Liver (tissue), 9 donors: ENCODE measurements around the gene DCDC2C. TPM values are rescaled to one million over a fixed set of nuclear protein-coding genes. Genes with fewer than 3 reads are reported as not detected.

Experiments used
- DNase-seq: peaks from one replicate; pipeline ENCODE4 v3.0.0-alpha.2; 2017; ENCODE audit warnings: low spot score
- H3K27ac ChIP-seq, 2 donors: one replicate each; pipeline ENCODE4 v1.7.0; 2013; ENCODE audit warnings: inconsistent platforms in 2 of 2, low read length in 2 of 2, control low read depth in 1 of 2, low read depth in 1 of 2, mild to moderate bottlenecking in 1 of 2
- H3K27me3 ChIP-seq, 4 donors: one replicate each; pipeline versions ENCODE4 v1.6.1 to v1.7.0; 2013; ENCODE audit warnings: low read length in 3 of 4, inconsistent platforms in 1 of 4, mild to moderate bottlenecking in 1 of 4, moderate library complexity in 1 of 4; ENCODE audit not compliant: control insufficient read depth in 4 of 4, insufficient read depth in 4 of 4
- H3K36me3 ChIP-seq, 4 donors: one replicate each; pipeline versions ENCODE4 v1.6.1 to v1.7.0; 2013; ENCODE audit warnings: low read length in 3 of 4, mild to moderate bottlenecking in 3 of 4, low read depth in 1 of 4, moderate library complexity in 1 of 4; ENCODE audit not compliant: control insufficient read depth in 4 of 4, insufficient read depth in 3 of 4
- H3K4me1 ChIP-seq, 4 donors: one replicate each; pipeline versions ENCODE4 v1.6.1 to v1.7.0; 2013; ENCODE audit warnings: low read length in 3 of 4, mild to moderate bottlenecking in 3 of 4, moderate library complexity in 1 of 4; ENCODE audit not compliant: control insufficient read depth in 4 of 4, insufficient read depth in 4 of 4
- H3K4me3 ChIP-seq, 3 donors: one replicate each; pipeline versions ENCODE4 v1.6.1 to v1.7.0; 2013; ENCODE audit warnings: low read length in 3 of 3, control low read depth in 1 of 3, low read depth in 1 of 3, mild to moderate bottlenecking in 1 of 3
- H3K9ac ChIP-seq, 2 donors: one replicate each; pipeline ENCODE4 v1.7.0; 2013; ENCODE audit warnings: low read length in 2 of 2, mild to moderate bottlenecking in 2 of 2, moderate library complexity in 2 of 2, control low read depth in 1 of 2, low read depth in 1 of 2
- H3K9me3 ChIP-seq, 4 donors: one replicate each; pipeline versions ENCODE4 v1.6.1 to v1.7.0; 2013; ENCODE audit warnings: low read length in 3 of 4; ENCODE audit not compliant: control insufficient read depth in 4 of 4
- ATF3 ChIP-seq: IDR thresholded peaks from 2 replicates; pipeline ENCODE4 v1.6.1; 2016; ENCODE audit warnings: antibody characterized with exemption
- CTCF ChIP-seq: fragments of 150-350 bp; IDR thresholded peaks from 2 replicates; pipeline ENCODE4 v1.5.1; 2017; ENCODE audit warnings: improper control_type of control experiment, low read depth, low read length; ENCODE audit not compliant: missing input control
- EGR1 ChIP-seq, 2 donors: IDR thresholded peaks; 2 replicates each; pipeline ENCODE4 v1.6.1; 2016 to 2018; ENCODE audit warnings: antibody characterized with exemption in 2 of 2, low read depth in 2 of 2
- FOXA2 ChIP-seq: IDR thresholded peaks from 2 replicates; pipeline ENCODE4 v1.6.1; 2016; ENCODE audit warnings: antibody characterized with exemption
- GABPA ChIP-seq, 2 donors: IDR thresholded peaks in 1 of 2; conservative IDR thresholded peaks in 1 of 2; 2 replicates each; pipeline ENCODE4 v1.6.1; 2016; ENCODE audit warnings: antibody characterized with exemption in 2 of 2, mild to moderate bottlenecking in 1 of 2, moderate library complexity in 1 of 2
- HNF4A ChIP-seq, 2 donors: conservative IDR thresholded peaks; 2 replicates each; pipeline ENCODE4 v1.6.1; 2016; ENCODE audit warnings: antibody characterized with exemption in 2 of 2, mild to moderate bottlenecking in 2 of 2
- JUND ChIP-seq, 2 donors: IDR thresholded peaks; 2 replicates each; pipeline ENCODE4 v1.6.1; 2016; ENCODE audit warnings: antibody characterized with exemption in 2 of 2
- MAX ChIP-seq: IDR thresholded peaks from 2 replicates; pipeline ENCODE4 v1.6.1; 2016; ENCODE audit warnings: antibody characterized with exemption
- NR2F2 ChIP-seq: IDR thresholded peaks from 2 replicates; pipeline ENCODE4 v1.6.1; 2016; ENCODE audit warnings: antibody characterized with exemption
- RAD21 ChIP-seq, 2 donors: IDR thresholded peaks; 2 replicates each; pipeline ENCODE4 v1.6.1; 2016; ENCODE audit warnings: antibody characterized with exemption in 2 of 2, mild to moderate bottlenecking in 2 of 2
- REST ChIP-seq: IDR thresholded peaks from 2 replicates; pipeline ENCODE4 v1.6.1; 2016; ENCODE audit warnings: antibody characterized with exemption, mild to moderate bottlenecking
- RXRA ChIP-seq, 2 donors: IDR thresholded peaks; 2 replicates each; pipeline ENCODE4 v1.6.1; 2017 to 2018; ENCODE audit warnings: antibody characterized with exemption in 2 of 2, mild to moderate bottlenecking in 1 of 2
- SP1 ChIP-seq: IDR thresholded peaks from 2 replicates; pipeline ENCODE4 v1.6.1; 2018; ENCODE audit warnings: antibody characterized with exemption, mild to moderate bottlenecking
- TAF1 ChIP-seq: conservative IDR thresholded peaks from 2 replicates; pipeline ENCODE4 v1.6.1; 2016; ENCODE audit warnings: antibody characterized with exemption, mild to moderate bottlenecking
- YY1 ChIP-seq: IDR thresholded peaks from 2 replicates; pipeline ENCODE4 v1.6.1; 2016; ENCODE audit warnings: antibody characterized with exemption, mild to moderate bottlenecking
- WGBS: extraction: QIAGEN DNeasy Blood & Tissue Kit; methylation state at CpG from one replicate; pipeline ENCODE4 v1.1.7; 2013; 5-methylcytosine and 5-hydroxymethylcytosine counted together
- polyA plus RNA-seq, 2 donors: library from polyadenylated mRNA; stranded (reverse) in 1 of 2; unstranded in 1 of 2; fragments of 200-250 nt in 1 of 2; fragments of >200 nt in 1 of 2; fragmentation: Nextera tagmentation in 1 of 2; extraction: Ambion mirVana in 1 of 2; gene quantifications; one replicate each; pipeline versions ENCODE4 v1.2.1 to v1.2.3, GENCODE V29; 2013 to 2015
- total RNA-seq, 2 donors: library from RNA; depleted of rRNA; stranded (reverse); fragments of >200 nt; gene quantifications; one replicate each; pipeline ENCODE4 v1.2.3, GENCODE V29; 2014
- donor health status: healthy.
- donor health status: healthy.
- donor health status: healthy.
- donor health status: healthy.
- donor health status: healthy.

DCDC2C gene
- total and polyA plus RNA-seq, 4 donors, result not detected

GRCh38 chr2:3654531-3655225 lies 48.7 kb upstream of the DCDC2C start:
- WGBS, result 75% methylated on average over 21 of the region's 21 CpGs
- Histone ChIP-seq H3K27me3 (no peaks in the 10 kb centered on the region), H3K36me3 (no peaks in the 10 kb centered on the region), H3K9me3 (no peaks in the 10 kb centered on the region), H3K27ac (no peak overlapping the region), H3K9ac (no peak overlapping the region), H3K4me1 (peaks cover 0 to 21% (median 12%) of the 10 kb centered on the region in 4 donors), H3K4me3 (no peak overlapping the region)
- no peak for DNase-seq
- TF ChIP-seq REST (no peak), TAF1 (no peak), MAX (no peak), RAD21 (IDR thresholded peaks at IDR 0.05) (no peak), ATF3 (no peak), FOXA2 (no peak), CTCF (no peak), NR2F2 (no peak), YY1 (no peak), HNF4A (conservative IDR thresholded peaks at IDR 0.05) (no peak), JUND (IDR thresholded peaks at IDR 0.05) (no peak)

- Histone ChIP-seq H3K4me3 (no peak overlapping the region), H3K27ac (no peak overlapping the region), H3K9me3 (no peaks in the 10 kb centered on the region), H3K4me1 (peaks cover 0 to 15% (median 8%) of the 10 kb centered on the region in 4 donors), H3K36me3 (no peaks in the 10 kb centered on the region), H3K27me3 (no peaks in the 10 kb centered on the region), H3K9ac (no peak overlapping the region)
- no peak for DNase-seq
- WGBS, result 76% methylated on average over 28 of the region's 28 CpGs
- TF ChIP-seq EGR1 (IDR thresholded peaks at IDR 0.05; ENCODE audit: low read depth in 2 of 2) (no peak), RXRA (IDR thresholded peaks at IDR 0.05) (no peak), RAD21 (IDR thresholded peaks at IDR 0.05) (no peak), FOXA2 (no peak), HNF4A (conservative IDR thresholded peaks at IDR 0.05) (no peak), SP1 (no peak), CTCF (no peak), JUND (IDR thresholded peaks at IDR 0.05) (no peak), MAX (no peak), GABPA (IDR thresholded peaks at IDR 0.05 in 1 of 2, conservative IDR thresholded peaks at IDR 0.05 in 1 of 2) (no peak), REST (no peak)
Observed at GRCh38 chr2:3655871-3656761, 47.3 kb upstream of the DCDC2C start.
